Measurements from ENCODE around the gene CFAP20DC.
"Not testable (repeated sequence)": the region's sequence is repeated elsewhere in the genome, so short reads cannot be mapped to it uniquely, and the experiment has no call there.

CFAP20DC gene

DNA sequence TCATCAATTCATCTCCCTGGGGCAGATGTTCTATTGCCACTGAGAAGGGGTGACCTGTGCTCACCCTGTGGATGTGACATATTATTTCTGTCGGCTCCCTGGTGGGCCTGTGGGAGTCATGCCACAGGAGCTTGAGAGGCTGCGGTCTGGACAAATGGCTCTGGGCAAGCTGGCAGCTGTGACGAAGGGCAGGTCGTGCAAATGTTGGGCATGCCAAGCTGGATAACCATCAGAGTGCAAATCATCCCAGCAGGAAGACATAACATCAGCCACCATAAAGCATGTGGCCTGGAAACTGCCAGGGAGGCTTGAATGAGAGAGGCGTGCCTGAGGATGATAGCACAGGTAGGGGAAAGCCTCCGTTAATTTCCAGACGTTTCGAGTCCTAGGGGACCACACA lies 338.0 kb downstream of the CFAP20DC start:
- no peak overlapping the region for H3K27ac Mint-ChIP-seq
- no peak for DNase-seq
- H3K4me3 Mint-ChIP-seq = no peak overlapping the region
- peaks cover 3% of the 10 kb centered on the region for H3K4me1 Mint-ChIP-seq
- TF ChIP-seq, protein P1, sequence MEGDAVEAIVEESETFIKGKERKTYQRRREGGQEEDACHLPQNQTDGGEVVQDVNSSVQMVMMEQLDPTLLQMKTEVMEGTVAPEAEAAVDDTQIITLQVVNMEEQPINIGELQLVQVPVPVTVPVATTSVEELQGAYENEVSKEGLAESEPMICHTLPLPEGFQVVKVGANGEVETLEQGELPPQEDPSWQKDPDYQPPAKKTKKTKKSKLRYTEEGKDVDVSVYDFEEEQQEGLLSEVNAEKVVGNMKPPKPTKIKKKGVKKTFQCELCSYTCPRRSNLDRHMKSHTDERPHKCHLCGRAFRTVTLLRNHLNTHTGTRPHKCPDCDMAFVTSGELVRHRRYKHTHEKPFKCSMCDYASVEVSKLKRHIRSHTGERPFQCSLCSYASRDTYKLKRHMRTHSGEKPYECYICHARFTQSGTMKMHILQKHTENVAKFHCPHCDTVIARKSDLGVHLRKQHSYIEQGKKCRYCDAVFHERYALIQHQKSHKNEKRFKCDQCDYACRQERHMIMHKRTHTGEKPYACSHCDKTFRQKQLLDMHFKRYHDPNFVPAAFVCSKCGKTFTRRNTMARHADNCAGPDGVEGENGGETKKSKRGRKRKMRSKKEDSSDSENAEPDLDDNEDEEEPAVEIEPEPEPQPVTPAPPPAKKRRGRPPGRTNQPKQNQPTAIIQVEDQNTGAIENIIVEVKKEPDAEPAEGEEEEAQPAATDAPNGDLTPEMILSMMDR (IDR thresholded peaks at IDR 0.05) = no peak
- H3K9me3 Mint-ChIP-seq = peaks cover 3% of the 10 kb centered on the region
- no peaks in the 10 kb centered on the region for H3K27me3 Mint-ChIP-seq (ENCODE audit: low read depth, poor library complexity)
- no peaks in the 10 kb centered on the region for H3K36me3 Mint-ChIP-seq (ENCODE audit: low read depth)

DNA sequence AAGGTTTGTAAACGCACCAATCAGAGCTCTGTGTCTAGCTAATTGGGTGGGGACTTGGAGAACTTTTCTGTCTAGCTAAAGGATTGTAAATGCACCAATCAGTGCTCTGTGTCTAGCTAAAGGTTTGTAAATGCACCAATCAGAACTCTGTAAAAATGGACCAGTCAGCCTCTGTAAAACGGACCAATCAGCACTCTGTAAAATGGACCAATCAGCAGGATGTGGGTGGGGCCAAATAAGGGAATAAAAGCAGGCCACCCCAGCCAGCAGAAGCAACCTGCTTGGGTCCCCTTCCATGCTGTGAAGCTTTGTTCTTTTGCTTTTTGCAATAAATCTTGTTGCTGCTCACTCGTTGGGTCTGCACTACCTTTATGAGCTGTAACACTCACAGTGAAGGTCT lies 340.8 kb downstream of the CFAP20DC start:
- H3K4me1 Mint-ChIP-seq; H3K27ac Mint-ChIP-seq; DNase-seq; H3K36me3 Mint-ChIP-seq (ENCODE audit: low read depth); H3K4me3 Mint-ChIP-seq; H3K27me3 Mint-ChIP-seq (ENCODE audit: low read depth, poor library complexity); H3K9me3 Mint-ChIP-seq: not testable (repeated sequence)

DNA sequence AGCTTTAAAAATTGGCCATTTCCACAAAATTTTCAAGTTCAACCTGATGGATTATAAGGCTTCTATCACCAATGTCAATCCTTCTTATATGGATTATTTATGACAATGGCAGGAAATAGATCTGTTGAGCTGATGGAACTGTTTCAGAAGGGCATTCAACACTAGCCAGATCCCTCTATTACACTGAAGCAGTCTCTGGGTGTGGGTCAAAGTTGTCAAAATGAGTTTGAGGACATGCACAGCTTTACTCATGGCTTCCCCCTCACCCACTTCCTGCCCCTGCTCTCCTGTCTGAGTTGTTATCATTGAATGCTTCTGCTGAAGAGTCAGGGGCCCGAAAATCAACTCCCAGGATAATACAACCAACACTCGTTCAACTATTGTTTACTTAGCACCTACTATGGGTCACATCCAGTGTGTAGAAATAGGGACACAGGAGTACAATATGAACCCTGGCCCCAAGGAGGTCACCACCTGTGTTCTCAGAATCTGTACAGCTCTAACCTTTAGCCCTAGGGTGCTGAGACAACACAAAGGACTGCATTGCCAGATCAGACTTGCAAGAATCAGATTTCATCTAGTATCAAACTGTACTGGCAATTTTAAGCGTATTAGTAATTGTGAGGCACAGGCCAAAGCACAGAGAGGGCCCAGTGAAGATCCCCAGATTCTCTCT lies 341.6 kb downstream of the CFAP20DC start:
- Mint-ChIP-seq H3K4me3 (no peak overlapping the region), H3K9me3 (no peaks in the 10 kb centered on the region), H3K36me3 (ENCODE audit: low read depth) (no peaks in the 10 kb centered on the region), H3K4me1 (peaks cover 3% of the 10 kb centered on the region), H3K27ac (no peak overlapping the region), H3K27me3 (ENCODE audit: low read depth, poor library complexity) (no peaks in the 10 kb centered on the region)
- DNase-seq = no peak
- TF ChIP-seq, protein P1 (IDR thresholded peaks at IDR 0.05) = no peak

DNA sequence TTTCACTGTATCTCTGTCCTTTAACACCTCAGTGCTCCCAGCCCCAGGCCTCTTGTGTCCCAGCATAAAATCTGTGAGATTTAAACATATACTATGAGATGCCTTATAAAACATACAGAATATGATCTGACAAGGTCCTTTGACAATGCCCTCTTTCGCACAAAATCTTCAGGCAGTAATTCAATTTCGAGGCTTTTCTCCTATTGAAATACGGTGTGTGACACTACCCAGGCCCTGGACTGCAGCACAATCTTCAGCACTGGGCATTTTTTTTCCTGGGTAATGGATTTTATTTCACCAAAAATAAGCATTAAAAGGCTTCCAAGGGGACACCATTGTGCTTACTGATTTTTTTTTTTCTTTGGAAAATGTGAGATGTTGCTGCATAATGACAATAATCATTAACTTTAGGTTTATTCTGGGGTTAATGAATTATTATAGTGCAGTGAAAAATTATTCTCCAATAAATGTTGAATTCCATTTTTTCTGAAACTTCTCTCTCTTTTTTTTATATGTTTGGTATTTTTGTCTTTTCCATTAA lies 342.4 kb downstream of the CFAP20DC start:
- H3K27me3 Mint-ChIP-seq (ENCODE audit: low read depth, poor library complexity) = no peaks in the 10 kb centered on the region
- H3K36me3 Mint-ChIP-seq (ENCODE audit: low read depth) = no peaks in the 10 kb centered on the region
- DNase-seq = no peak
- H3K9me3 Mint-ChIP-seq = no peaks in the 10 kb centered on the region
- H3K27ac Mint-ChIP-seq = no peak overlapping the region
- peaks cover 3% of the 10 kb centered on the region for H3K4me1 Mint-ChIP-seq
- TF ChIP-seq, protein P1 (IDR thresholded peaks at IDR 0.05) = no peak
- no peak overlapping the region for H3K4me3 Mint-ChIP-seq

DNA sequence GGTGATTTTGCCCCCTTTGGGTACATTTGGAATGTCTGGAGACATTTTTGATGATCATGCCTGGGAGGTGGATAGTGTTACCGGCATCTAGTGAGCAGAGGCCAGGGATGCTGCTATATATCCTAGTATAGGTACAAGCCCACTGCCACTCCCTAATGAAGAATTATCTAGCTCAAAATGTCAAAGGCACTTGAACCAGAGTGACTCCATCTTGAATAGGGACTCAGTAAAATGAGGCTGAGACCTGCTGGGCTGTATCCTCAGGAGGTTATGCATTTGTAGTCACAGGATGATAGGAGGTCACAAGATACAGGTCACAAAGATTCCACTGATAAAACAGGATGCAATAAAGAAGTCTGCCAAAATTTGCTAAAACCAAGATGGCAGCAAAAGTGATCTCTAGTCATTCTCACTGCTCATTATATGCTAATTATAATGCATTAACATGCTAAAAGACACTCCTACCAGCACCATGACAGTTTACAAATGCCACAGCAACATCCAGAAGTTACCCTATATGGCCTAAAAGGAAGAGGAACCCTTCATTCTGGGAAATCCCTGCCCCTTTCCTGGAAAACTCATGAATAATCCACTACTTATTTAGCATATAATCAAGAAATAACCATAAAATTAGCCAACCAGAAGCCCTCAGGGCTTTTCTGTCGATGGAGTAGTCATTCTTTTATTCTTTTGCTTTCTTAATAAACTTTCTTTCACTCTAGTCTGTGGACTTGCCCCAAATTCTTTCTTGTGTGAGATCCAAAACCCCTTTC lies 343.2 kb downstream of the CFAP20DC start:
- Mint-ChIP-seq H3K27me3 (ENCODE audit: low read depth, poor library complexity) (no peaks in the 10 kb centered on the region), H3K9me3 (peaks cover 3% of the 10 kb centered on the region), H3K36me3 (ENCODE audit: low read depth) (peaks cover 4% of the 10 kb centered on the region), H3K27ac (no peak overlapping the region), H3K4me3 (no peak overlapping the region), H3K4me1 (peaks cover 3% of the 10 kb centered on the region)
- DNase-seq = no peak
- TF ChIP-seq, protein P1 (IDR thresholded peaks at IDR 0.05) = no peak

DNA sequence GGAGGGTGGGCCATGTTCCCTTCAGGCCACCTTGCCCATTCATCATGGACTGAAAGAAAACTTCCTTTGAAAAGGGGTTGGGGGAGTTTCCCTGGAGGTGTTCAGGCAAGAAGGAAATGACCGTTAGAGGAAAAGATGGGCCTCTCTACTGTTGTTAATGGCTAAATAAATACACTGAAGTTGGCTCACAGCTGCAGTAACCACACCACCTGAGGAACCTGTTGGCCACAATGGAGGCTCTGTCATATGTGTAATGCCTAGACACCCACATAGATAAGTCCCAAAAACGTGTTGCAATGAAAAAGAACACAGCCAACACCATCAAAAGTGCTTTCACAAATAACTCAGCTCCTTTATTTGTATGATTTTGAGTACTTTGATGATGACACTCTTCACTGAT lies 345.1 kb downstream of the CFAP20DC start:
- TF ChIP-seq, protein P1 (IDR thresholded peaks at IDR 0.05) = no peak
- Mint-ChIP-seq H3K36me3 (ENCODE audit: low read depth) (peaks cover 9% of the 10 kb centered on the region), H3K27ac (no peak overlapping the region), H3K4me1 (peaks cover 3% of the 10 kb centered on the region), H3K4me3 (no peak overlapping the region), H3K27me3 (ENCODE audit: low read depth, poor library complexity) (peaks cover 2% of the 10 kb centered on the region), H3K9me3 (peaks cover 7% of the 10 kb centered on the region)
- no peak for DNase-seq

- H3K4me3 Mint-ChIP-seq; H3K4me1 Mint-ChIP-seq; DNase-seq; H3K27ac Mint-ChIP-seq; H3K27me3 Mint-ChIP-seq (ENCODE audit: low read depth, poor library complexity): not testable (repeated sequence)
- peaks cover 13% of the 10 kb centered on the region for H3K36me3 Mint-ChIP-seq (ENCODE audit: low read depth)
- peaks cover 11% of the 10 kb centered on the region for H3K9me3 Mint-ChIP-seq
Measured at GRCh38 chr3:58704304-58704703, 345.5 kb downstream of the CFAP20DC start.

Data from nephron progenitor cell (in vitro differentiated cells).